NCI-H2196 (cell line): ENCODE results near the gene ABLIM1.
A peak's percentile ranks its signal among the peaks of the same experiment; 100 is the strongest.

Experiments used
- DNase-seq: peaks from one replicate; lab custom pipeline; 2025; ENCODE audit not compliant: unreplicated experiment; lab: John Stamatoyannopoulos, UW

Gene ABLIM1

GRCh38 chr10:114520453-114520852 lies 137.6 kb downstream of the ABLIM1 start:
- no peak for DNase-seq

- no peak for DNase-seq
Measured at GRCh38 chr10:114519756-114520293, 138.2 kb downstream of the ABLIM1 start.

- no peak for DNase-seq
Measured at GRCh38 chr10:114519306-114519669, 138.8 kb downstream of the ABLIM1 start.

- no peak for DNase-seq
Measured at GRCh38 chr10:114518401-114519305, 139.4 kb downstream of the ABLIM1 start.

GRCh38 chr10:114517368-114518250 lies 140.5 kb downstream of the ABLIM1 start:
- no peak for DNase-seq

GRCh38 chr10:114516356-114516755 lies 141.7 kb downstream of the ABLIM1 start:
- DNase-seq, result no peak

- no peak for DNase-seq
Measured at GRCh38 chr10:114515298-114515914, 142.7 kb downstream of the ABLIM1 start.

GRCh38 chr10:114513381-114513792 lies 144.7 kb downstream of the ABLIM1 start:
- no peak for DNase-seq

- DNase-seq, result no peak
Measured at GRCh38 chr10:114511881-114512280, 146.2 kb downstream of the ABLIM1 start.

- DNase-seq, result no peak
Measured at GRCh38 chr10:114508376-114508775, 149.7 kb downstream of the ABLIM1 start.

GRCh38 chr10:114507449-114507848 lies 150.6 kb downstream of the ABLIM1 start:
- DNase-seq, result peak; percentile 42

- no peak for DNase-seq
Measured at GRCh38 chr10:114506871-114507385, 151.1 kb downstream of the ABLIM1 start.

GRCh38 chr10:114504769-114505579 lies 153.1 kb downstream of the ABLIM1 start:
- no peak for DNase-seq

- no peak for DNase-seq
Measured at GRCh38 chr10:114502074-114502473, 156.0 kb downstream of the ABLIM1 start.

GRCh38 chr10:114501650-114502049 lies 156.4 kb downstream of the ABLIM1 start:
- no peak for DNase-seq

- no peak for DNase-seq
Measured at GRCh38 chr10:114500643-114501042, 157.4 kb downstream of the ABLIM1 start.

- no peak for DNase-seq
Measured at GRCh38 chr10:114499630-114500190, 158.4 kb downstream of the ABLIM1 start.

GRCh38 chr10:114499116-114499515 lies 159.0 kb downstream of the ABLIM1 start:
- DNase-seq, result no peak

- DNase-seq, result no peak
Measured at GRCh38 chr10:114498413-114499111, 159.5 kb downstream of the ABLIM1 start.
